Measurements from ENCODE around the gene ABLIM2. TPM values are rescaled to one million over a fixed set of nuclear protein-coding genes. Genes with fewer than 3 reads are reported as not detected.

Gene ABLIM2
- total and polyA plus RNA-seq, 2 of the 13 experiments (the other 11 are each of a cell fraction or from before 2014, with no cell fraction given): 0.20 to 0.37 TPM

DNA sequence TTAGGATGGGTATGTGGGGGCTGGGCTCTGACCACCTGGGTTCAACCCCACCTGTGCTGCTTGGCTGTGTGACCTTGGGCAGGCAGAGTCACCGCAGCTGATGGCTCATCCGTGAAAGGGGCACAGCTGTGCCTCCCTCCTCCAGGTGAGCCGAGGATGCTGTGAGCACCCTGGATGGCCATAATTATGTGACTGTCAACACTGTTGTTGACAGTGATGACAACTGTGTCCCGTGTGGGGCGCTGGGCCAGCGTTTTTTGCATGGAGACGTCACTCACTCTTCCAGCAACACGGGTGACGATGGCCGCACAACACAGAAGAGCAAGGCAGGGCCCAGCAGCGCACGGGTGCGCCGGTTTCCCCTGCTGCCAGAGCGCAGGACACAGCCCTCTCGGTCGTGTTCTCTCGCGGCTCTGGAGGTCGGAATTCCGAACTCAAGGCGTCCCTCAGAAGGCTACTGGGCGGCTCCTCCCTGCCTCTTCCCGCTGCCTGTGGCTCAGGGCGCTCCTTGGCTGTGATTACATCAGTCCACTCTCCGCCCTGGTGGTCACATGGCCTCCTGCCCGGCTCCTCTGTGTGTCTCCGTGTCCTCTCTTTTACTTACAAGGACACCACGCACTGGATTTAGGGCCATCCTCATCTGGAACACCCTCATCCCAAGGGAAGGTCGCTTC, 41.8 kb upstream of the ABLIM2 start (continued):
- TF ChIP-seq USF2 (IDR thresholded peaks at IDR 0.05; ENCODE audit: low read depth, low read length) (0 out of 2 replicates have a peak, but pooled peaks have one; percentile 27), USF2 (CRISPR knock-in tag; IDR thresholded peaks at IDR 0.05; ENCODE audit: borderline replicate concordance) (peak; percentile 81; the same call in 1 of the 2 replicates), ZNF691 (CRISPR knock-in tag; IDR thresholded peaks at IDR 0.05; ENCODE audit: borderline replicate concordance, low read depth) (peak; percentile 48; the same call in 1 of the 2 replicates), MYC (CRISPR knock-in tag; IDR thresholded peaks at IDR 0.05; ENCODE audit: borderline replicate concordance) (peak; percentile 31; the same call in 1 of the 2 replicates), TBL1XR1 (IDR thresholded peaks at IDR 0.05; ENCODE audit: borderline replicate concordance, low read length, partially characterized antibody) (no peak), MBNL3 (CRISPR knock-in tag; conservative IDR thresholded peaks at IDR 0.05) (no peak), ZNF773 (CRISPR knock-in tag; IDR thresholded peaks at IDR 0.05; ENCODE audit: borderline replicate concordance) (0 out of 2 replicates have a peak, but pooled peaks have one; percentile 11), HIC2 (CRISPR knock-in tag; IDR thresholded peaks at IDR 0.05; ENCODE audit: low read depth) (0 out of 2 replicates have a peak, but pooled peaks have one; percentile 1), FOXA1 (IDR thresholded peaks at IDR 0.05) (no peak), FOXA1 (CRISPR knock-in tag; IDR thresholded peaks at IDR 0.05) (peak; percentile 78), ZNF160 (CRISPR knock-in tag; IDR thresholded peaks at IDR 0.05) (0 out of 2 replicates have a peak, but pooled peaks have one; percentile 8), PRDM4 (CRISPR knock-in tag; IDR thresholded peaks at IDR 0.05; ENCODE audit: borderline replicate concordance) (no peak), DMAP1 (CRISPR knock-in tag; IDR thresholded peaks at IDR 0.05) (no peak), FOXA3 (CRISPR knock-in tag; IDR thresholded peaks at IDR 0.05) (peak; percentile 19; the same call in 1 of the 2 replicates), MEIS2 (CRISPR knock-in tag; IDR thresholded peaks at IDR 0.05) (peak; percentile 23; the same call in 1 of the 2 replicates)
- TF ChIP-seq, protein P1, sequence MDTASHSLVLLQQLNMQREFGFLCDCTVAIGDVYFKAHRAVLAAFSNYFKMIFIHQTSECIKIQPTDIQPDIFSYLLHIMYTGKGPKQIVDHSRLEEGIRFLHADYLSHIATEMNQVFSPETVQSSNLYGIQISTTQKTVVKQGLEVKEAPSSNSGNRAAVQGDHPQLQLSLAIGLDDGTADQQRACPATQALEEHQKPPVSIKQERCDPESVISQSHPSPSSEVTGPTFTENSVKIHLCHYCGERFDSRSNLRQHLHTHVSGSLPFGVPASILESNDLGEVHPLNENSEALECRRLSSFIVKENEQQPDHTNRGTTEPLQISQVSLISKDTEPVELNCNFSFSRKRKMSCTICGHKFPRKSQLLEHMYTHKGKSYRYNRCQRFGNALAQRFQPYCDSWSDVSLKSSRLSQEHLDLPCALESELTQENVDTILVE (CRISPR knock-in tag; IDR thresholded peaks at IDR 0.05): peak; percentile 55; the same call in 1 of the 2 replicates

Measured in HepG2 (cell line).